IMR-90 (cell line): ENCODE measurements around the gene TMEM63A. TPM values are rescaled to one million over a fixed set of nuclear protein-coding genes. Genes with fewer than 3 reads are reported as not detected.

ENCODE experiments used
- ATAC-seq: fragments of 200-7000 bp; cut with Tn5 transposase; 2 replicates; pipeline ENCODE4 v1.9.1; 2020; ENCODE audit warnings: low read depth, mild to moderate bottlenecking, moderate library complexity
- BruUV-seq: library from RNA; stranded (reverse); fragments of 400-500 nt; replicated peaks from 2 replicates; lab custom pipeline; 2021; lab: Mats Ljungman, UMichigan
- CTCF ChIA-PET: fragments of 300-600 bp; formaldehyde crosslinking; extraction: SDS; loops from one replicate; lab custom pipeline; 2021; ENCODE audit warnings: antibody characterized with exemption; lab: Yijun Ruan, JAX
- POLR2A ChIA-PET: fragments of 300-600 bp; sonication (Branson Sonifier 250); formaldehyde crosslinking; loops from one replicate; lab custom pipeline; 2022; ENCODE audit warnings: antibody characterized with exemption; ENCODE audit not compliant: unreplicated experiment; lab: Charles Lee
- DNase-seq: peaks from one replicate; pipeline ENCODE4 v3.0.0; 2013
- H2AFZ ChIP-seq: replicated peaks from 2 replicates; pipeline ENCODE3; 2013; ENCODE audit warnings: low read length, mild to moderate bottlenecking; ENCODE audit not compliant: poor library complexity
- H2AK5ac ChIP-seq: 2 replicates; pipeline ENCODE4 v1.6.1; 2013; ENCODE audit warnings: low read depth, low read length, inconsistent platforms
- H2AK9ac ChIP-seq: replicated peaks from 2 replicates; pipeline ENCODE3; 2013; ENCODE audit warnings: mild to moderate bottlenecking, low read depth, low read length, moderate library complexity; ENCODE audit not compliant: poor library complexity
- H2BK120ac ChIP-seq: 2 replicates; pipeline ENCODE4 v1.6.1; 2013; ENCODE audit warnings: low read depth, low read length, inconsistent platforms
- H2BK15ac ChIP-seq: 3 replicates; pipeline ENCODE4 v1.6.1; 2013; ENCODE audit warnings: low read depth, low read length, inconsistent platforms
- H2BK20ac ChIP-seq: 2 replicates; pipeline ENCODE4 v1.6.1; 2013; ENCODE audit warnings: low read depth, mild to moderate bottlenecking, inconsistent platforms, low read length, moderate library complexity
- H2BK5ac ChIP-seq: 2 replicates; pipeline ENCODE4 v1.6.1; 2013; ENCODE audit warnings: mild to moderate bottlenecking, low read depth, low read length, inconsistent platforms; ENCODE audit not compliant: poor library complexity, severe bottlenecking
- H3K14ac ChIP-seq: replicated peaks from 2 replicates; pipeline ENCODE4 v1.6.1; 2013; ENCODE audit warnings: low read depth, low read length, inconsistent platforms
- H3K18ac ChIP-seq: 2 replicates; pipeline ENCODE4 v1.6.1; 2013; ENCODE audit warnings: low read depth, low read length, control low read depth
- H3K23ac ChIP-seq: 2 replicates; pipeline ENCODE4 v1.6.1; 2013; ENCODE audit warnings: low read depth, low read length, inconsistent platforms
- H3K27ac ChIP-seq: 2 replicates; pipeline ENCODE4 v1.5.1; 2013; ENCODE audit warnings: mild to moderate bottlenecking, control low read depth, low read length; ENCODE audit not compliant: insufficient read depth
- H3K27me3 ChIP-seq: 2 replicates; pipeline ENCODE4 v1.6.1; 2013; ENCODE audit warnings: low read length; ENCODE audit not compliant: control insufficient read depth, insufficient read depth
- H3K36me3 ChIP-seq: 2 replicates; pipeline ENCODE4 v1.6.1; 2013; ENCODE audit warnings: low read length, mixed read lengths; ENCODE audit not compliant: control insufficient read depth, insufficient read depth
- H3K4ac ChIP-seq: 2 replicates; pipeline ENCODE4 v1.6.1; 2013; ENCODE audit warnings: low read depth, low read length, inconsistent platforms
- H3K4me1 ChIP-seq: 2 replicates; pipeline ENCODE4 v1.6.1; 2013; ENCODE audit warnings: low read length, mixed read lengths; ENCODE audit not compliant: control insufficient read depth, insufficient read depth
- H3K4me2 ChIP-seq: 2 replicates; pipeline ENCODE4 v1.6.1; 2013; ENCODE audit warnings: low read depth, mild to moderate bottlenecking, control low read depth, low read length, moderate library complexity
- H3K4me3 ChIP-seq: 2 replicates; pipeline ENCODE4 v1.5.1; 2013; ENCODE audit warnings: low read depth, mild to moderate bottlenecking, control low read depth, low read length, moderate library complexity; ENCODE audit not compliant: insufficient read depth
- H3K56ac ChIP-seq: 2 replicates; pipeline ENCODE4 v1.6.1; 2013; ENCODE audit warnings: low read length, inconsistent platforms; ENCODE audit not compliant: insufficient read depth; ENCODE audit errors: extremely low read depth
- H3K79me1 ChIP-seq, 2 experiments: 2 replicates each; pipeline ENCODE4 v1.6.1; 2013; ENCODE audit warnings: low read length in 2 of 2, inconsistent platforms in 1 of 2, low read depth in 1 of 2
- H3K9ac ChIP-seq: 2 replicates; pipeline ENCODE4 v1.6.1; 2013; ENCODE audit warnings: low read depth, low read length, control low read depth
- H3K9me1 ChIP-seq: 2 replicates; pipeline ENCODE4 v1.6.1; 2013; ENCODE audit warnings: low read length, inconsistent platforms; ENCODE audit not compliant: insufficient read depth
- H3K9me3 ChIP-seq: 2 replicates; pipeline ENCODE4 v1.6.1; 2013; ENCODE audit warnings: low read length; ENCODE audit not compliant: control insufficient read depth, insufficient read depth
- H4K20me1 ChIP-seq: 2 replicates; pipeline ENCODE4 v1.6.1; 2013; ENCODE audit warnings: low read length, inconsistent platforms; ENCODE audit not compliant: insufficient read depth
- H4K5ac ChIP-seq: 2 replicates; pipeline ENCODE4 v1.6.1; 2013; ENCODE audit warnings: mild to moderate bottlenecking, low read depth, low read length, control low read depth
- H4K8ac ChIP-seq, 2 experiments: 2 replicates each; pipeline ENCODE4 v1.6.1; 2013; ENCODE audit warnings: low read depth in 2 of 2, low read length in 2 of 2, control low read depth in 1 of 2, inconsistent platforms in 1 of 2
- H4K91ac ChIP-seq: 2 replicates; pipeline ENCODE4 v1.6.1; 2013; ENCODE audit warnings: low read depth, low read length, inconsistent platforms; ENCODE audit not compliant: insufficient read depth
- BHLHE40 ChIP-seq: fragments of 150-350 bp; IDR thresholded peaks from 2 replicates; pipeline ENCODE4 v1.6.1; 2016; ENCODE audit warnings: mild to moderate bottlenecking, low read depth, low read length
- CEBPB ChIP-seq: IDR thresholded peaks from 2 replicates; pipeline ENCODE4 v1.6.1; 2012; ENCODE audit warnings: low read depth, low read length, improper control_type of control experiment
- CTCF ChIP-seq: conservative IDR thresholded peaks from 2 replicates; pipeline ENCODE4 v1.5.1; 2012; ENCODE audit warnings: mild to moderate bottlenecking, low read depth, low read length, improper control_type of control experiment
- ELK1 ChIP-seq: fragments of 150-350 bp; IDR thresholded peaks from 2 replicates; pipeline ENCODE4 v1.6.1; 2016; ENCODE audit warnings: low read depth, mild to moderate bottlenecking, low read length, moderate library complexity, borderline replicate concordance
- FOS ChIP-seq: fragments of 150-350 bp; IDR thresholded peaks from 2 replicates; pipeline ENCODE4 v1.6.1; 2016; ENCODE audit warnings: low read depth, low read length
- MAFK ChIP-seq: IDR thresholded peaks from 2 replicates; pipeline ENCODE4 v1.6.1; 2012; ENCODE audit warnings: low read depth, low read length, improper control_type of control experiment
- MAZ ChIP-seq: IDR thresholded peaks from 2 replicates; pipeline ENCODE4 v1.6.1; 2012; ENCODE audit warnings: low read depth, mild to moderate bottlenecking, low read length, improper control_type of control experiment, moderate library complexity, borderline replicate concordance
- MXI1 ChIP-seq: IDR thresholded peaks from 2 replicates; pipeline ENCODE4 v1.6.1; 2012; ENCODE audit warnings: low read depth, mild to moderate bottlenecking, low read length, moderate library complexity, borderline replicate concordance
- NFE2L2 ChIP-seq: fragments of 150-350 bp; IDR thresholded peaks from 2 replicates; pipeline ENCODE4 v1.6.1; 2016; ENCODE audit warnings: low read depth, mild to moderate bottlenecking, low read length
- POLR2A ChIP-seq: IDR thresholded peaks from 2 replicates; pipeline ENCODE4 v1.6.1; 2012; ENCODE audit warnings: mild to moderate bottlenecking, low read depth, low read length
- RAD21 ChIP-seq: IDR thresholded peaks from 2 replicates; pipeline ENCODE4 v1.6.1; 2012; ENCODE audit warnings: low read length, improper control_type of control experiment
- RCOR1 ChIP-seq: IDR thresholded peaks from 2 replicates; pipeline ENCODE4 v1.6.1; 2012; ENCODE audit warnings: mild to moderate bottlenecking, low read length, improper control_type of control experiment; ENCODE audit not compliant: insufficient replicate concordance
- RFX5 ChIP-seq: IDR thresholded peaks from 2 replicates; pipeline ENCODE4 v1.8.0; 2012; ENCODE audit warnings: low read depth, mild to moderate bottlenecking, low read length, moderate library complexity
- SMC3 ChIP-seq: fragments of 150-350 bp; IDR thresholded peaks from 2 replicates; pipeline ENCODE4 v1.6.1; 2016; ENCODE audit warnings: low read depth, mild to moderate bottlenecking, antibody characterized with exemption, low read length, moderate library complexity
- USF2 ChIP-seq: fragments of 150-350 bp; IDR thresholded peaks from 2 replicates; pipeline ENCODE4 v1.6.1; 2017; ENCODE audit warnings: mild to moderate bottlenecking, antibody characterized with exemption, low read length, low read depth
- WGBS, 2 experiments: methylation state at CpG; one replicate each; pipeline versions ENCODE4 v1.1.5 to v1.1.7; 2013; ENCODE audit warnings: missing lambda C conversion rate in 2 of 2; ENCODE audit not compliant: insufficient read length in 1 of 2; ENCODE audit errors: extremely low coverage in 2 of 2; 5-methylcytosine and 5-hydroxymethylcytosine counted together
- dilution Hi-C: fragments of 300-500 bp; cut with HindIII; formaldehyde crosslinking; loops from one replicate; pipeline ENCODE4 v1.14.3; 2018; ENCODE audit warnings: low sequenced_read_pairs; ENCODE audit not compliant: unreplicated experiment
- in situ Hi-C: fragments of 300-500 bp; cut with MboI; formaldehyde crosslinking; loops from 3 replicates; pipeline ENCODE4 v1.14.3; 2019; ENCODE audit warnings: low sequenced_read_pairs, inconsistent platforms, mixed read lengths
- intact Hi-C: fragments of 100-400 bp; cut with micrococcal nuclease; formaldehyde crosslinking; loops from 2 replicates; pipeline ENCODE4 v1.10.0; 2022
- polyA plus RNA-seq, 3 experiments: library from polyadenylated mRNA; depleted of rRNA; stranded (reverse); fragments of >200 nt; gene quantifications; 2 replicates each; pipeline ENCODE4 v1.2.3, GENCODE V29; 2012; ENCODE audit warnings: low replicate concordance in 1 of 3
- total RNA-seq: library from RNA; depleted of rRNA; stranded (reverse); fragments of >200 nt; gene quantifications from 2 replicates; pipeline ENCODE4 v1.2.3, GENCODE V29; 2012

TMEM63A gene
- total and polyA plus RNA-seq, 2 of the 4 experiments (the other 2 are of a cell fraction) = 4.7 to 23.3 TPM

- Histone ChIP-seq H4K8ac (no peak overlapping the region), H2BK5ac (no peak overlapping the region), H3K4me3 (no peak overlapping the region), H2BK120ac (no peak overlapping the region), H3K23ac (no peak overlapping the region; the same call in 1 of the 2 replicates), H2BK15ac (no peak overlapping the region), H3K4me2 (no peak overlapping the region), H3K9me1 (peaks cover 14% of the 10 kb centered on the region; the same call in 1 of the 2 replicates), H4K5ac (no peak overlapping the region), H3K56ac (no peak overlapping the region), H3K79me1 (peaks cover 0 to 25% of the 10 kb centered on the region in 2 experiments; a peak in 2 of 4 replicates), H3K4ac (no peak overlapping the region), H3K27me3 (no peaks in the 10 kb centered on the region), H3K9me3 (no peaks in the 10 kb centered on the region), H4K91ac (no peak overlapping the region), H2AK5ac (peak overlapping the region; percentile 69; the same call in 1 of the 2 replicates), H3K18ac (no peak overlapping the region), H4K20me1 (peaks cover 14% of the 10 kb centered on the region), H3K4me1 (peaks cover 13% of the 10 kb centered on the region), H3K36me3 (peaks cover 48% of the 10 kb centered on the region), H2BK20ac (no peak overlapping the region), H3K14ac (no peak overlapping the region), H2AFZ (no peak overlapping the region), H3K27ac (no peak overlapping the region), H2AK9ac (no peak overlapping the region), H3K9ac (no peak overlapping the region)
- dilution Hi-C loops = no loop called here
- in situ Hi-C loops = no loop called here
- DNase-seq (no peak), ATAC-seq (no peak)
- no peak for TF ChIP-seq CEBPB
- no peak for TF ChIP-seq BHLHE40
- no peak for TF ChIP-seq SMC3
- no peak for TF ChIP-seq POLR2A
- no peak for TF ChIP-seq MXI1
- TF ChIP-seq RAD21 = no peak
- TF ChIP-seq MAFK = no peak
- TF ChIP-seq RCOR1 = no peak
- no peak for TF ChIP-seq MAZ
- no peak for TF ChIP-seq ELK1
- no peak for TF ChIP-seq RFX5
- TF ChIP-seq FOS = no peak
- TF ChIP-seq NFE2L2 = no peak
- TF ChIP-seq CTCF = no peak
- TF ChIP-seq USF2 = no peak
- ChIA-PET CTCF (no interaction called here), POLR2A (no interaction called here)
- 100% methylated on average over 2 of the region's 13 CpGs; no CpG with 5 or more reads in 1 of the 2 experiments for WGBS, 2 experiments
- intact Hi-C loops = no loop called here
- no TSS peak for BruUV-seq
Measured at GRCh38 chr1:225862581-225862950, 19.6 kb downstream of the TMEM63A start.
